COR-L47 (cell line): ENCODE data around the gene OR10G4.
"Not testable (repeated sequence)": the region's sequence is repeated elsewhere in the genome, so short reads cannot be mapped to it uniquely, and the experiment has no call there.

Source experiments
- DNase-seq: peaks from one replicate; lab custom pipeline; 2025; lab: John Stamatoyannopoulos, UW

Gene OR10G4, protein sequence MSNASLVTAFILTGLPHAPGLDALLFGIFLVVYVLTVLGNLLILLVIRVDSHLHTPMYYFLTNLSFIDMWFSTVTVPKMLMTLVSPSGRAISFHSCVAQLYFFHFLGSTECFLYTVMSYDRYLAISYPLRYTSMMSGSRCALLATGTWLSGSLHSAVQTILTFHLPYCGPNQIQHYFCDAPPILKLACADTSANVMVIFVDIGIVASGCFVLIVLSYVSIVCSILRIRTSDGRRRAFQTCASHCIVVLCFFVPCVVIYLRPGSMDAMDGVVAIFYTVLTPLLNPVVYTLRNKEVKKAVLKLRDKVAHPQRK

GRCh38 chr11:124012697-124013096 is at the start of gene OR10G4:
TSS of gene OR10G4 (plus strand) at chr11:124012997. CDS start at chr11:124015575, 2,578 bp downstream.
- no peak for DNase-seq

GRCh38 chr11:123973816-123974215 is 39.0 kb upstream of the OR10G4 start:
- DNase-seq: no peak

DNA sequence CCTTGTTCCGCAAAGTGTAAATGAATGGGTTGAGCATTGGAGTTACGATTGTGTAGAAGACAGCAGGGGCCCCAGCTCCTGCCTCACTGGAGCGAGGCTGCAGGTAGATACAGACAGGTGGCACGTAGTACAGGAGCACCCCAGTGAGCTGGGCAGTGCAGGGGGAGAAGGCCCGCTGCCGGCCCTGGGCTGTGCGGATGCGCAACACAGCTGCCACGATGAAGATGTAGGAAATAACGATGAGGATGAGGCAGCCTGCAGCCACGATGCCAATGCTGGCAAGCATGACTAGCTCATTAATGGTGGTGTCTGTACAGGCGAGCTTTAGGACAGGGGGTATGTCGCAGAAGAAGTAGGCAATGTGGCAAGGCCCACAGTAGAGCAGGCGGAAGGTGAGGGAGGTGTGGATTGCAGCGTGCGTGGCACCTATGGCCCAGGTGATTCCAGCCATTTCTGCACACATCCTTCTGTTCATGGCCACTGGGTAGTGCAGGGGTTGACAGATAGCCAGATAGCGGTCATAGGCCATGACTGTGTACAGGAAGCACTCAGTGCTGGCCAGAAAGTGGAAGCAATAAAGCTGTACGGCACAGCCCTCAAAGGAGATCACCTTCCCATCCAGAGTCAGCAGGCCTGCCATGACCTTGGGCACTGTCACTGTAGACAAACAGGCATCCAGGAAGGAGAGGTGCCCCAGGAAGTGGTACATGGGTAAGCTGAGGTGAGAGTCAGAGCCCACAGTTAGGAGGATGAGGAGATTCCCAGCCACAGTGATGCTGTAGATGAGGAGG is 35.8 kb upstream of the OR10G4 start:
- DNase-seq: no peak

DNA sequence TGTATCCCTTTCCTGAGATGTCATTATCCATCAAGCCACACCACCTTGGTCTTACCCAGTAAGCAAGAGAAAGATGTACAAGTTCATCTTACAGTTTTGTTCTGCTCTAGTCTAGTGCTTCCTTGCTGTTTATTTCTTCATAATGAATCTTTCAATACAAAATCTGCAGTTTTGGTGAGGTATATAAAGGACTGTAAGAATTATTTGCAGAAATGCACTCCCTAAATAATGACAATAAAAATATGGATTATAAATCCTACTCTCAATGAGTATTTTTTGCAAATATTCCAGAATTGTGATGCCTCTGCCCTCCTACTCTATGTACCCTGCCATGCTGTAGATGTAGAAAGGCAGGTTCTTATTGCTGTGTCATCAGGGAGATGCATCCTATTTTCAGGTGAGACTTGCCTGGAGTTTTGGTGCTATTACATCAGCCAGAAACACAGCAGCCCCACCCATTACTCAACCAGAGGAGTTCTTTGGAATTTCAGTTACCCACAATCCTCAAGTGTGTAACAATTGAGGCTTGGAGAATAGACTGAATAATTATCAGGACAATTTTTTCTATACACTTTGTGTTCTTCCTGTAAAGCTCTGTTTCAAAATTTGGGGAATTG is 35.0 kb upstream of the OR10G4 start, which contains the start of gene OR10S1:
Gene OR10S1, minus strand, starts transcription at position 51 of the 617 bp plus-strand sequence. CDS start 117 bp downstream, outside the sequence.
- no peak for DNase-seq

GRCh38 chr11:123979311-123979710 is 33.5 kb upstream of the OR10G4 start:
- DNase-seq: no peak

DNA sequence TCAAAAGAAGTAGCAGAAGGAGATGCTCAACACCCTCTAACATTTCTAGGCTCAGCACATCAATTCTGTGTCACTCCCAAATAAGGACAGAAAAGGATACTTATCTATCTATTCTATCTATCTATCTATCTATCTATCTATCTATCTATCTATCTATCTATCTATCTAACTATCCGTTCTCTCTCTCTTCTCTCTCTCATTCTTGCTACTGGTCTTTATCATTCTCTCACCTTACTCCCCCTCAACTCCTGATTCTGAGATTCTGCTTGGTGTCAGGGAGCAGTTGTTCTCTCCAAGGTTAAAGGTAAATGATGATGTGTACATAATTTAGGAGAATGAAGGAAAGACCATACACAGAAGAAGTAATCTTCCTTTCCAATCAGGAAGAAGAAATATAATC is 17.7 kb upstream of the OR10G4 start, which contains the start of gene OR10G6:
Gene OR10G6, minus strand, starts transcription at position 43 of the 400 bp plus-strand sequence. Its CDS starts 0 bp downstream, at position 43.
- no peak for DNase-seq

DNA sequence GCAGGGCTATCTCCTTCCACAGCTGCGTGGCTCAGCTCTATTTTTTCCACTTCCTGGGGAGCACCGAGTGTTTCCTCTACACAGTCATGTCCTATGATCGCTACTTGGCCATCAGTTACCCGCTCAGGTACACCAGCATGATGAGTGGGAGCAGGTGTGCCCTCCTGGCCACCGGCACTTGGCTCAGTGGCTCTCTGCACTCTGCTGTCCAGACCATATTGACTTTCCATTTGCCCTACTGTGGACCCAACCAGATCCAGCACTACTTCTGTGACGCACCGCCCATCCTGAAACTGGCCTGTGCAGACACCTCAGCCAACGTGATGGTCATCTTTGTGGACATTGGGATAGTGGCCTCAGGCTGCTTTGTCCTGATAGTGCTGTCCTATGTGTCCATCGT is 3.0 kb downstream of the OR10G4 start:
- DNase-seq: not testable (repeated sequence)

DNA sequence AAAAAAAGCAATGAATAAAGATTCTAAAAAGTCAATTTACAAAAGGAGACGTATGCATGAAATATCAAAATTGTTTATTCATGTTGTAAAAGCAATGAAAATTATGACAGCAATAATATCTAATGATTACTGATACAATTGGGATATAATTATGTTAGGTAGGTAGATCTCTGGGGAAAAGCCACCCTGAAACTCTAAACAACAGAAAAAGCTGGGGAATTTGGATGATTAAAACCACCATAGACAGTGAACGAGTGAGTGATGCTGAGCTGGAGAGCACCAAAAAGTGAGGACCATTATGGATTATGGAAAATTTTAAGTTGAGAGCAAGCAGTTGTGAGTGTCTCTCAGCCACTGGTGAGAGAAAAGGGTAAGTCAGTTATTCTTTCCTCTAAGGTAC is 13.7 kb downstream of the OR10G4 start, which contains the start of gene OR10G8:
Gene OR10G8, plus strand, starts transcription at position 301 of the 400 bp plus-strand sequence. CDS start 2,825 bp downstream, outside the sequence.
- DNase-seq: no peak

- no peak for DNase-seq
Observed at GRCh38 chr11:124036666-124037065, 23.9 kb downstream of the OR10G4 start.

DNA sequence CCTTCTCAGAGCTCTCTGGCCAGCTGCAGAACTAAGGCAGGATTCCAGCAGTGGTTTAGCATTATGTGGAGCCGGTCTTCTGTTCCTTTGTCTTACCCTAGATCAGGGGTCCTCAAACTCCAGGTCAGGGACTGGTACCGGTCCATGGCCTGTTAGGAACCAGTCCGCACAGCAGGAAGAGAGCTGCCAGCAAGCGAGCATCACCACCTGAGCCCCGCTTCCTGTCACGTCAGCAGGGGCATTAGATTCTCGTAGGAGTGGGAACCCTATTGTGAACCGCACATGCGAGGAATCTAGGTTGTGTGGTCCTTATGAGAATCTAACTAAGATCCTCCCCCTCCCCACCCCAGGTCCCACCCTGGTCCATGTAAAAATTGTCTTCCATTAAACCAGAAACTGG is 26.8 kb downstream of the OR10G4 start:
- no peak for DNase-seq

GRCh38 chr11:124041254-124041653 is 28.5 kb downstream of the OR10G4 start, which contains the start of gene OR10G7:
TSS of gene OR10G7 (minus strand) at chr11:124041325. CDS start at chr11:124039001, 2,324 bp downstream.
- no peak for DNase-seq

GRCh38 chr11:124043420-124043819 is 30.6 kb downstream of the OR10G4 start:
- no peak for DNase-seq

DNA sequence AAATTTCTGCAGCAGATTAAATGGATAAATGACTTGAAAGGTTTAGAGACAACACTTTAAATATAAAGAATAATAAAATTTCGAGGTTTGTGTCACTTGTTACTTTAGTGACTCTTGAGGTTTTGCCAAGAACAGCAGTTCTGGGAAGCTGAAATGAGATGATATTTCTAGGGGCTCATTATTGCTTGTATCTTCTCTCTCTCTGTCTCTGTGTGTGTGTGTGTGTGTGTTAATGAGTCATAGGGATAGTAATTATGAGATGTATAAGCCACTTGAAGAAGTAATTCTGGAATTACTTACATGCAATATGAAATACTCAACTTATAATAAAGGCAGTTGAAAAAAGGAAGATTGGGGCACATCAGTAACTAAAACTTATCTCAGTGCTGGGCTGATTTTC is 38.0 kb downstream of the OR10G4 start:
- no peak for DNase-seq

DNA sequence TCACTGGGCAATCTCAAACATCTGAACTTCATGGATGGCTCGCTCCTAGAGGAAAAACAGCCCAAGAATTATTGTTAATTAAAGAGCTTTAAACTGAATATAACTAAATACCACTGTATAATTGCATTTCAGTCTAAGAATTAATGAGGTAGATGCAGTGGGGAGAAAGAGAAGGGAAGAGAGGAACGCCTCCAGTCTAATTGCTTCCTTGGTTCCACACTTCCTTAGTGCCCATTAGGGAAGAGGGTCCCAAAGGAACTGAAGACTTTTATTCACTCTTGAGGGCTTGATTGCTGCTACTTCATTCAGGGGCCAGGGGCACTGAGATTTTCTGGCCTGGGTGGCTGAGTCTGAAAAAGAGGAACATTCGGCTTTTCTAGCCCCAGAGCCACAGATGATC is 40.2 kb downstream of the OR10G4 start:
- DNase-seq: no peak
